IMR-90 (cell line): ENCODE measurements around the gene MYO1D.

ENCODE experiments used
- FOS ChIP-seq: fragments of 150-350 bp; IDR thresholded peaks from 2 replicates; pipeline ENCODE4 v1.6.1; 2016; ENCODE audit warnings: low read depth, low read length
- MAFK ChIP-seq: IDR thresholded peaks from 2 replicates; pipeline ENCODE4 v1.6.1; 2012; ENCODE audit warnings: low read depth, low read length, improper control_type of control experiment

DNA sequence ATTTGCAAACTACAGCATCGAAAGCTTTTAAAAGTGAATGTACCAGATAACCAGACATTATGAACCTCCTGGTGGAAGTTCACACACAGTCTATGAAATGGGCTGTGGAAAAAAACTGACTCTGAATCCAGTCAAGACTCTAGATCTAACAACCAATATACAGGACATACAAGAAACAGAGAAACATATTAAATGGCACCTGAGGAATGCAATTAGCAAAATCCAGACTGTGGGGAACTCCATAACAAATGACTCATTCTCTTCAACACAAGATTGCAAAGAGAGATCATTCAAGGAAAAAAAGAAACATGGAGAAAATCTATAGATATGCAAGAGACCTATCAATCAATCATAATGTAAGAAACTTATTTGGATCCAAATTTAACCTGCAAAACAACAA, 119.0 kb downstream of the MYO1D start:
- TF ChIP-seq FOS = no peak
- no peak for TF ChIP-seq MAFK
